Lung (tissue), 12 donors: ENCODE results near the gene CCNI. TPM values are rescaled to one million over a fixed set of nuclear protein-coding genes. Genes with fewer than 3 reads are reported as not detected.
A peak's percentile ranks its signal among the peaks of the same experiment; 100 is the strongest.
"Not testable (repeated sequence)": the region's sequence is repeated elsewhere in the genome, so short reads cannot be mapped to it uniquely, and the experiment has no call there.

ENCODE experiments used
- ATAC-seq: fragments of 200-7000 bp; cut with Tn5 transposase; one replicate; pipeline ENCODE4 v1.9.1; 2020; ENCODE audit warnings: moderate number of reproducible peaks; ENCODE audit not compliant: insufficient read depth, low FRiP score
- DNase-seq, 3 donors: peaks; one replicate each; pipeline ENCODE4 v3.0.0-alpha.2; 2013 to 2017
- H3K27ac ChIP-seq, 2 donors: one replicate each; pipeline ENCODE4 v1.5.1; 2013; ENCODE audit warnings: mild to moderate bottlenecking in 2 of 2, moderate library complexity in 2 of 2, control low read depth in 1 of 2, inconsistent platforms in 1 of 2, low read depth in 1 of 2, low read length in 1 of 2
- H3K27me3 ChIP-seq, 3 donors: one replicate each; pipeline ENCODE4 v1.5.1; 2013; ENCODE audit warnings: low read length in 2 of 3; ENCODE audit not compliant: control insufficient read depth in 3 of 3, insufficient read depth in 3 of 3
- H3K36me3 ChIP-seq, 4 donors: one replicate each; pipeline ENCODE4 v1.5.1; 2013; ENCODE audit warnings: low read length in 4 of 4, mild to moderate bottlenecking in 1 of 4, moderate library complexity in 1 of 4; ENCODE audit not compliant: control insufficient read depth in 4 of 4, insufficient read depth in 4 of 4
- H3K4me1 ChIP-seq, 5 donors: one replicate each; pipeline ENCODE4 v1.5.1; 2013; ENCODE audit warnings: low read length in 5 of 5, mild to moderate bottlenecking in 2 of 5, moderate library complexity in 1 of 5; ENCODE audit not compliant: control insufficient read depth in 5 of 5, insufficient read depth in 5 of 5
- H3K4me3 ChIP-seq: one replicate; pipeline ENCODE4 v1.5.1; 2013; ENCODE audit warnings: mild to moderate bottlenecking, control low read depth, moderate library complexity
- H3K9ac ChIP-seq, 2 donors: one replicate each; pipeline ENCODE4 v1.5.1; 2013; ENCODE audit warnings: low read length in 2 of 2, control low read depth in 1 of 2; ENCODE audit not compliant: insufficient read depth in 1 of 2
- H3K9me3 ChIP-seq, 4 donors: one replicate each; pipeline ENCODE4 v1.5.1; 2013; ENCODE audit warnings: low read length in 3 of 4, mild to moderate bottlenecking in 1 of 4, moderate library complexity in 1 of 4; ENCODE audit not compliant: control insufficient read depth in 4 of 4, insufficient read depth in 3 of 4
- CTCF ChIP-seq: IDR thresholded peaks from 2 replicates; pipeline ENCODE4 v1.5.1; 2012; ENCODE audit warnings: mild to moderate bottlenecking; ENCODE audit errors: control extremely low read depth, extremely low read depth
- WGBS, 2 donors: extraction: QIAGEN DNeasy Blood & Tissue Kit; methylation state at CpG; one replicate each; pipeline ENCODE4 v1.1.7; 2013; 5-methylcytosine and 5-hydroxymethylcytosine counted together
- polyA plus RNA-seq, 2 donors: library from polyadenylated mRNA; stranded (reverse); fragments of 200-250 nt; gene quantifications; one replicate each; pipeline ENCODE4 v1.2.1, GENCODE V29; 2013
- total RNA-seq, 2 donors: library from RNA; depleted of rRNA in 1 of 2; stranded (reverse); fragments of >200 nt in 1 of 2; gene quantifications; one replicate each; pipeline ENCODE4 v1.2.1, GENCODE V29; 2014 to 2021
- donor health status: control.
- donor health status: control.
- donor health status: Bipolar disorder and iron deficiency.
- donor health status: healthy.
- donor health status: DM: yes; HTN: yes; CAD: no.

The CCNI gene
- total and polyA plus RNA-seq, 4 donors = 62.8 to 313 (median 150) TPM

- TF ChIP-seq CTCF = no peak
These were observed 14.1 kb upstream of the CCNI start for GRCh38 chr4:77089866-77090265.

GRCh38 chr4:77087027-77087426, 11.2 kb upstream of the CCNI start:
- ATAC-seq, DNase-seq, H3K9me3 ChIP-seq, H3K9ac ChIP-seq, H3K27ac ChIP-seq, H3K27me3 ChIP-seq, H3K4me3 ChIP-seq, H3K36me3 ChIP-seq, H3K4me1 ChIP-seq: not testable (repeated sequence)
- 100% methylated on average over 1 of the region's 1 CpG for WGBS, 2 donors

More at GRCh38 chr4:77089866-77090265, 14.1 kb upstream of the CCNI start:
- Histone ChIP-seq H3K4me1 (peaks cover 0 to 2% (median 0%) of the 10 kb centered on the region in 5 donors), H3K9ac (no peak overlapping the region), H3K27ac (no peak overlapping the region), H3K36me3 (no peaks in the 10 kb centered on the region), H3K9me3 (no peaks in the 10 kb centered on the region), H3K27me3 (no peaks in the 10 kb centered on the region), H3K4me3 (no peak overlapping the region)
- no peak for ATAC-seq
- no peak for DNase-seq

GRCh38 chr4:77084019-77084639, 8.3 kb upstream of the CCNI start:
- DNase-seq (no peak), ATAC-seq (no peak)
- TF ChIP-seq CTCF = no peak
- WGBS, 2 donors = 90 to 92% methylated on average over 10 of the region's 10 CpGs
- Histone ChIP-seq H3K4me1 (no peaks in the 10 kb centered on the region), H3K4me3 (no peak overlapping the region), H3K27me3 (no peaks in the 10 kb centered on the region), H3K36me3 (no peaks in the 10 kb centered on the region), H3K9ac (no peak overlapping the region), H3K27ac (no peak overlapping the region), H3K9me3 (no peaks in the 10 kb centered on the region)

- H3K9ac ChIP-seq = no peak overlapping the region
- H3K4me1 ChIP-seq = peaks cover 0 to under 1% (median 0%) of the 10 kb centered on the region in 5 donors
- H3K4me3 ChIP-seq = no peak overlapping the region
- TF ChIP-seq CTCF = no peak
- H3K36me3 ChIP-seq = no peaks in the 10 kb centered on the region
- peak in 2 of 3 donors; percentile 25 to 40 for DNase-seq
- WGBS, 2 donors = 80 to 89% methylated on average over 11 of the region's 11 CpGs
- H3K9me3 ChIP-seq = no peaks in the 10 kb centered on the region
- ATAC-seq = no peak
- H3K27me3 ChIP-seq = no peaks in the 10 kb centered on the region
- no peak overlapping the region for H3K27ac ChIP-seq
These were observed 7.3 kb upstream of the CCNI start for GRCh38 chr4:77082886-77083608.

- not testable (repeated sequence) for H3K27me3 ChIP-seq, H3K4me3 ChIP-seq, H3K9ac ChIP-seq, ATAC-seq, H3K4me1 ChIP-seq, DNase-seq, H3K9me3 ChIP-seq, H3K27ac ChIP-seq, H3K36me3 ChIP-seq
- WGBS, 2 donors = 53 to 76% methylated on average over 7 of the region's 7 CpGs
These were observed 5.0 kb upstream of the CCNI start for GRCh38 chr4:77080806-77081205.
